Measurements from ENCODE around the gene ZNF565. TPM values are rescaled to one million over a fixed set of nuclear protein-coding genes. Genes with fewer than 3 reads are reported as not detected.
"Not testable (repeated sequence)": the region's sequence is repeated elsewhere in the genome, so short reads cannot be mapped to it uniquely, and the experiment has no call there.

ZNF565 gene
- total RNA-seq, 4 donors from 2014 or later = 1.00 to 4.1 (median 4.0) TPM; not detected in 1

DNA sequence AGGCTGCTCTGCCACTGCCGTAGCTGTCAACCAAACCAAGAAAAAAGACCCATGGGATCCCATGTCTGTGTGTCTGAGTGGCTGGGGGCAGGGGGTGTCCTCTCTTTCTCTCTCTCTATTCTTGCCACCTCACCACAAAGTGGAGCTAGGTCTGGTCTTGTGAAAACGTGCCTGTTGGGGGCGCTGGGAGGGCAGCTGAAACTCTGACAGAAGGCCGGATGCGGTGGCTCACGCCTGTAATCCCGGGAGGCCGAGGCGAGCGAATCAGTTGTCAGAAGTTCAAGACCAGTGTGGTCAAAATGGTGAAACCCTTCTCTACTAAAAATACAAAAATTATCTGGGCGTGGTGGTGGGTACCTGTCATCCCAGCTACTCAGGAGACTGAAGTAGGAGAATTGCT lies 29.6 kb upstream of the ZNF565 start:
- H3K27me3 ChIP-seq = no peaks in the 10 kb centered on the region
- DNase-seq = no peak
- H3K9me3 ChIP-seq = peaks cover 9 to 10% of the 10 kb centered on the region in 2 donors
- 85 to 97% methylated on average over 11 of the region's 11 CpGs for whole genome bisulfite sequencing, 2 donors (ENCODE audit: low coverage in 1 of 2)
- no peak overlapping the region for H3K27ac ChIP-seq
- H3K4me3 ChIP-seq = no peak overlapping the region
- H3K4me1 ChIP-seq = no peaks in the 10 kb centered on the region
- in situ Hi-C loops (cut with MboI; ENCODE audit: low pct_ligation_motif_present in 1 of 4, low pct_unique_long_range_greater_than_20kb in 1 of 4, low sequenced_read_pairs in 3 of 4) (loop anchor here in 1 of 4 donors (25.0 kb wide), 1 partner anchor 993 kb away; no protein-coding TSS in a partner anchor), intact Hi-C loops (cut with DNase I; ENCODE audit: low total_unique reads) (no loop called here)
- TF ChIP-seq POLR2A (IDR thresholded peaks at IDR 0.05) (no peak), EP300 (IDR thresholded peaks at IDR 0.05; ENCODE audit: low read depth) (no peak), POLR2AphosphoS5 (IDR thresholded peaks at IDR 0.05) (no peak)
- TF ChIP-seq, protein P1, sequence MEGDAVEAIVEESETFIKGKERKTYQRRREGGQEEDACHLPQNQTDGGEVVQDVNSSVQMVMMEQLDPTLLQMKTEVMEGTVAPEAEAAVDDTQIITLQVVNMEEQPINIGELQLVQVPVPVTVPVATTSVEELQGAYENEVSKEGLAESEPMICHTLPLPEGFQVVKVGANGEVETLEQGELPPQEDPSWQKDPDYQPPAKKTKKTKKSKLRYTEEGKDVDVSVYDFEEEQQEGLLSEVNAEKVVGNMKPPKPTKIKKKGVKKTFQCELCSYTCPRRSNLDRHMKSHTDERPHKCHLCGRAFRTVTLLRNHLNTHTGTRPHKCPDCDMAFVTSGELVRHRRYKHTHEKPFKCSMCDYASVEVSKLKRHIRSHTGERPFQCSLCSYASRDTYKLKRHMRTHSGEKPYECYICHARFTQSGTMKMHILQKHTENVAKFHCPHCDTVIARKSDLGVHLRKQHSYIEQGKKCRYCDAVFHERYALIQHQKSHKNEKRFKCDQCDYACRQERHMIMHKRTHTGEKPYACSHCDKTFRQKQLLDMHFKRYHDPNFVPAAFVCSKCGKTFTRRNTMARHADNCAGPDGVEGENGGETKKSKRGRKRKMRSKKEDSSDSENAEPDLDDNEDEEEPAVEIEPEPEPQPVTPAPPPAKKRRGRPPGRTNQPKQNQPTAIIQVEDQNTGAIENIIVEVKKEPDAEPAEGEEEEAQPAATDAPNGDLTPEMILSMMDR (IDR thresholded peaks at IDR 0.05) = no peak
- peaks cover 0 to 8% (median 2%) of the 10 kb centered on the region in 4 donors for H3K36me3 ChIP-seq

DNA sequence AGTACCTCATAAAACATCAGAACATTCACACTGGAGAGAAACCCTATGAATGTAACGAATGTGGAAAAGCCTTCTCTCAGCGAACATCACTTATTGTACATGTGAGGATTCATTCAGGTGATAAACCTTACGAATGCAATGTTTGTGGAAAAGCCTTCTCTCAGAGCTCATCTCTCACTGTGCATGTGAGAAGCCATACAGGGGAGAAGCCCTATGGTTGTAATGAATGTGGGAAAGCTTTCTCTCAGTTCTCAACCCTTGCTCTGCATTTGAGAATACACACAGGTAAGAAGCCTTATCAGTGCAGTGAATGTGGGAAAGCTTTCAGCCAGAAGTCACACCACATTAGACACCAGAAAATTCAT lies 22.5 kb upstream of the ZNF565 start:
- WGBS, 2 donors (ENCODE audit: low coverage in 1 of 2) = 95% methylated on average over 3 of the region's 3 CpGs; no CpG with 5 or more reads in 1 of the 2 donors
- peaks cover 37 to 65% of the 10 kb centered on the region in 2 donors for H3K9me3 ChIP-seq
- no peak for DNase-seq
- no peak overlapping the region for H3K27ac ChIP-seq
- in situ Hi-C loops (cut with MboI; ENCODE audit: low pct_ligation_motif_present in 1 of 4, low pct_unique_long_range_greater_than_20kb in 1 of 4, low sequenced_read_pairs in 3 of 4) (loop anchor here in 1 of 4 donors (25.0 kb wide), 1 partner anchor 1000 kb away; no protein-coding TSS in a partner anchor), intact Hi-C loops (cut with DNase I; ENCODE audit: low total_unique reads) (no loop called here)
- H3K4me1 ChIP-seq = no peaks in the 10 kb centered on the region
- no peak overlapping the region for H3K4me3 ChIP-seq
- TF ChIP-seq POLR2A (IDR thresholded peaks at IDR 0.05) = no peak
- no peak for TF ChIP-seq POLR2AphosphoS5 (IDR thresholded peaks at IDR 0.05)
- TF ChIP-seq EP300 (IDR thresholded peaks at IDR 0.05; ENCODE audit: low read depth) = no peak
- TF ChIP-seq, protein P1 (IDR thresholded peaks at IDR 0.05) = no peak
- no peaks in the 10 kb centered on the region for H3K27me3 ChIP-seq
- peaks cover 12 to 77% (median 37%) of the 10 kb centered on the region in 4 donors for H3K36me3 ChIP-seq

DNA sequence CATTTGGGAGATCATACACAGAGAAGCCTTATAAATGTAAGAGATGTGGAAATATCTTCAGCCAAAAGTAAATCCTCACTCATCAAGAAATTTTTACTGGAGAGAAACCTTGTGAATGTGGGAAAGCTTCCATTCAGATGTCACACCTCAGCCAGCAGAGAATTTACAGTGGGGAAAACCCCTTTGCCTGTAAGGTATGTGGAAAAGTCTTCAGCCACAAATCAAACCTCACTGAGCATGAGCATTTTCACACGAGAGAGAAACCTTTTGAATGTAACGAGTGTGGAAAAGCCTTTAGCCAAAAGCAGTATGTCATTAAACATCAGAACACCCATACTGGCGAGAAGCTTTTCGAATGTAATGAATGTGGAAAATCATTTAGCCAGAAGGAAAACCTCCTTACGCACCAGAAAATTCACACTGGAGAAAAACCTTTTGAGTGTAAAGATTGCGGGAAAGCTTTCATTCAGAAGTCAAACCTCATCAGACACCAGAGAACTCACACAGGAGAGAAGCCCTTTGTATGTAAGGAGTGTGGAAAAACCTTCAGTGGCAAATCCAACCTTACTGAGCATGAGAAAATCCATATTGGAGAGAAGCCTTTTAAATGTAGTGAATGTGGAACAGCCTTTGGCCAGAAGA lies 22.0 kb upstream of the ZNF565 start:
- intact Hi-C loops (cut with DNase I; ENCODE audit: low total_unique reads) (no loop called here), in situ Hi-C loops (cut with MboI; ENCODE audit: low pct_ligation_motif_present in 1 of 4, low pct_unique_long_range_greater_than_20kb in 1 of 4, low sequenced_read_pairs in 3 of 4) (loop anchor here in 1 of 4 donors (25.0 kb wide), 1 partner anchor 1001 kb away; no protein-coding TSS in a partner anchor)
- H3K4me1 ChIP-seq = no peaks in the 10 kb centered on the region
- H3K27me3 ChIP-seq = no peaks in the 10 kb centered on the region
- H3K4me3 ChIP-seq = no peak overlapping the region
- no peak for TF ChIP-seq POLR2A (IDR thresholded peaks at IDR 0.05)
- TF ChIP-seq, protein P1 (IDR thresholded peaks at IDR 0.05) = no peak
- no peak for TF ChIP-seq POLR2AphosphoS5 (IDR thresholded peaks at IDR 0.05)
- no peak for TF ChIP-seq EP300 (IDR thresholded peaks at IDR 0.05; ENCODE audit: low read depth)
- DNase-seq = no peak
- WGBS, 2 donors (ENCODE audit: low coverage in 1 of 2) = 94 to 96% methylated on average over 6 of the region's 6 CpGs
- H3K9me3 ChIP-seq = peaks cover 41 to 67% of the 10 kb centered on the region in 2 donors
- peaks cover 12 to 83% (median 39%) of the 10 kb centered on the region in 4 donors for H3K36me3 ChIP-seq
- no peak overlapping the region for H3K27ac ChIP-seq

DNA sequence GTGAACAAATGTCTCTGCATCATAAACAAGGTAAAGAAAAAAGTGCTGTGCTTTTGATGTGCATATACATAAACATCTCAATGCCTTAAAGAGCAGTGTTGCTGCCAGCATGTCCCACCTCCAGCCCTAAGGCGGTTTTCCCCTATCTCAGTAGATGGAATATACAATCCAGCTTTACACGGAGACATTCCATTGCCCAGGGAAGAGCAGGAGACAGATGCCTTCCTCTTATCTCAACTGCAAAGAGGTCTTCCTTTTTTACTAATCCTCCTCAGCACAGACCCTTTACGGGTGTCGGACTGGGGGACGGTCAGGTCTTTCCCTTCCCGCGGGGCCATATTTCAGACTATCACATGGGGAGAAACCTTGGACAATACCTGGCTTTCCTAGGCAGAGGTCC lies 19.2 kb upstream of the ZNF565 start:
- H3K4me1 ChIP-seq; H3K27ac ChIP-seq; H3K4me3 ChIP-seq; H3K27me3 ChIP-seq; intact Hi-C loops (cut with DNase I; ENCODE audit: low total_unique reads); DNase-seq: not testable (repeated sequence)
- 94% methylated on average over 7 of the region's 7 CpGs; no CpG with 5 or more reads in 1 of the 2 donors for WGBS, 2 donors (ENCODE audit: low coverage in 1 of 2)
- in situ Hi-C loops (cut with MboI; ENCODE audit: low pct_ligation_motif_present in 1 of 4, low pct_unique_long_range_greater_than_20kb in 1 of 4, low sequenced_read_pairs in 3 of 4) = loop anchor here in 1 of 4 donors (25.0 kb wide), 1 partner anchor 1004 kb away; no protein-coding TSS in a partner anchor
- Histone ChIP-seq H3K9me3 (peaks cover 47 to 74% of the 10 kb centered on the region in 2 donors), H3K36me3 (peaks cover 12 to 100% (median 52%) of the 10 kb centered on the region in 4 donors)

Data from transverse colon (tissue), 4 donors.